Nephron (organoid): ENCODE results near the gene CR2.
A peak's percentile ranks its signal among the peaks of the same experiment; 100 is the strongest.
"Not testable (repeated sequence)": the region's sequence is repeated elsewhere in the genome, so short reads cannot be mapped to it uniquely, and the experiment has no call there.

Experiments used
- H3K27ac Mint-ChIP-seq, 3 experiments: 2 replicates each; pipeline ENCODE4 v1.8.0; 2020; ENCODE audit warnings: mixed read lengths in 3 of 3, mild to moderate bottlenecking in 2 of 3, moderate library complexity in 1 of 3
- H3K27me3 Mint-ChIP-seq: 2 replicates; pipeline ENCODE4 v1.8.0; 2021; ENCODE audit warnings: low read depth, mild to moderate bottlenecking, moderate library complexity, mixed read lengths
- H3K36me3 Mint-ChIP-seq: 2 replicates; pipeline ENCODE4 v1.8.0; 2020; ENCODE audit warnings: low read depth, mixed read lengths
- H3K4me1 Mint-ChIP-seq: 2 replicates; pipeline ENCODE4 v1.8.0; 2020; ENCODE audit warnings: mixed read lengths
- H3K4me3 Mint-ChIP-seq, 3 experiments: 2 replicates each; pipeline ENCODE4 v1.8.0; 2020; ENCODE audit warnings: mild to moderate bottlenecking in 3 of 3, mixed read lengths in 3 of 3, moderate library complexity in 2 of 3
- H3K9me3 Mint-ChIP-seq: 2 replicates; pipeline ENCODE4 v1.8.0; 2020; ENCODE audit warnings: mixed read lengths
- TF ChIP-seq, protein P1 (sequence below), 3 experiments: fragments of 200-600 bp; sonication (generic); IDR thresholded peaks; one replicate each; pipeline ENCODE4 v1.5.0; 2021; ENCODE audit warnings: antibody characterized with exemption in 3 of 3; ENCODE audit not compliant: unreplicated experiment in 3 of 3

CR2 gene

DNA sequence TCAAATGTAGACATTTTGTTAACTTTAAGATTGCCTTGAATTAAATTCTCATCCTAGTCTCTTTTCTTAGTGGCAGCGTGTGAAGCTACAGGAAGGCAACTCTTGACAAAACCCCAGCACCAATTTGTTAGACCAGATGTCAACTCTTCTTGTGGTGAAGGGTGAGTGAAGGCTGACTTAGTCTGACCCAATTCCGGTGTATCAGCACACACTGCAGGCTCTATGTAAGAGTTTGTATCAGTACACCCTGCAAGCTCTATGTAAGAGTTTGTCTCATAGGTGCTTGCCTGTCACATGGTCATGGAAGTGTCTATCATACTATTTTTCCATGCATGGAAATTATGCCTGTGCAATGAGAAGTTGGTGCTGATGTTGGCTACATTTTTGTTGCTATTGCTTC is 16.8 kb downstream of the CR2 start:
- Mint-ChIP-seq H3K27me3 (peaks cover 11% of the 10 kb centered on the region), H3K4me1 (no peaks in the 10 kb centered on the region), H3K4me3 (no peak overlapping the region), H3K36me3 (no peaks in the 10 kb centered on the region), H3K27ac (no peak overlapping the region), H3K9me3 (no peaks in the 10 kb centered on the region)
- TF ChIP-seq, protein P1, sequence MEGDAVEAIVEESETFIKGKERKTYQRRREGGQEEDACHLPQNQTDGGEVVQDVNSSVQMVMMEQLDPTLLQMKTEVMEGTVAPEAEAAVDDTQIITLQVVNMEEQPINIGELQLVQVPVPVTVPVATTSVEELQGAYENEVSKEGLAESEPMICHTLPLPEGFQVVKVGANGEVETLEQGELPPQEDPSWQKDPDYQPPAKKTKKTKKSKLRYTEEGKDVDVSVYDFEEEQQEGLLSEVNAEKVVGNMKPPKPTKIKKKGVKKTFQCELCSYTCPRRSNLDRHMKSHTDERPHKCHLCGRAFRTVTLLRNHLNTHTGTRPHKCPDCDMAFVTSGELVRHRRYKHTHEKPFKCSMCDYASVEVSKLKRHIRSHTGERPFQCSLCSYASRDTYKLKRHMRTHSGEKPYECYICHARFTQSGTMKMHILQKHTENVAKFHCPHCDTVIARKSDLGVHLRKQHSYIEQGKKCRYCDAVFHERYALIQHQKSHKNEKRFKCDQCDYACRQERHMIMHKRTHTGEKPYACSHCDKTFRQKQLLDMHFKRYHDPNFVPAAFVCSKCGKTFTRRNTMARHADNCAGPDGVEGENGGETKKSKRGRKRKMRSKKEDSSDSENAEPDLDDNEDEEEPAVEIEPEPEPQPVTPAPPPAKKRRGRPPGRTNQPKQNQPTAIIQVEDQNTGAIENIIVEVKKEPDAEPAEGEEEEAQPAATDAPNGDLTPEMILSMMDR (IDR thresholded peaks at IDR 0.05; ENCODE audit: unreplicated experiment in 3 of 3) = no peak

DNA sequence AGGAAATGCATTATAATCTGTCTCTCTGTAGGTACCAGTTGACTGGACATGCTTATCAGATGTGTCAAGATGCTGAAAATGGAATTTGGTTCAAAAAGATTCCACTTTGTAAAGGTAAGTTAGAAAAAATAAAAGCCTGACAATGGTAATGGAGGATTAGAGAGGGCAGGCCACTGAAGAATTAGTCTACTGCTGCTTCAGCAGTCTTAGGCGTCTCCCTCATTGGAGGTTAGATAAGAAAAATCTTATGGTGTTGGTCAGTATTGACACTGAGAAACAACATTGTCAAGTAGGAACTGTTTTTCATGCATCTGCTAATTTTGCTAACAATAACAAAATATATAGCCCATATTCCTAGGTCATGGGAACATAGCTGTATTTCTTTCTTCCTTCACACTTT is 20.1 kb downstream of the CR2 start:
- Mint-ChIP-seq H3K27ac (no peak overlapping the region), H3K4me3 (no peak overlapping the region), H3K4me1 (no peaks in the 10 kb centered on the region), H3K9me3 (peaks cover 5% of the 10 kb centered on the region), H3K27me3 (no peaks in the 10 kb centered on the region), H3K36me3 (no peaks in the 10 kb centered on the region)
- TF ChIP-seq, protein P1 (IDR thresholded peaks at IDR 0.05; ENCODE audit: unreplicated experiment in 3 of 3) = no peak

DNA sequence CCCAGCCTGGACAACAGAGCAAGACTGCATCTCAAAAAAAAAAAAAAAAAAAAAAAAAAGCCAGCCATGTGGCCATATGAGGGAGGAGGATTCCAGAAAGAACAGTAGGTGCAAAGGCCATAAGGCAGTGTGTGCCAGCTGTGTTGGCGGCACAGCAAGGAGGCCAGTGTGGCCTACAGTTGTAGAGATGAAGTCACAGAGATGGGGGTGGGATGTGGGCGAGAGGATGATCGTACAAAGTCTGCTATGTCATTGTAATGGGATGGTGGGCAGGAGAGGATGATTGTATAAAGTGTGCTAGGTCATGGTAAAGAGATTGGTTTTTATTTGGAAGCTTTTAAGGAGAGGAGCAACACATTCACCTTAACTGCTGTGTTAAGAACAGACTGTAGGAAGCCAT is 32.1 kb downstream of the CR2 start:
- no peaks in the 10 kb centered on the region for H3K9me3 Mint-ChIP-seq
- H3K4me3 Mint-ChIP-seq = no peak overlapping the region
- no peaks in the 10 kb centered on the region for H3K4me1 Mint-ChIP-seq
- no peak overlapping the region for H3K27ac Mint-ChIP-seq
- H3K36me3 Mint-ChIP-seq = no peaks in the 10 kb centered on the region
- peaks cover 29% of the 10 kb centered on the region for H3K27me3 Mint-ChIP-seq
- TF ChIP-seq, protein P1 (IDR thresholded peaks at IDR 0.05; ENCODE audit: unreplicated experiment in 3 of 3) = no peak

DNA sequence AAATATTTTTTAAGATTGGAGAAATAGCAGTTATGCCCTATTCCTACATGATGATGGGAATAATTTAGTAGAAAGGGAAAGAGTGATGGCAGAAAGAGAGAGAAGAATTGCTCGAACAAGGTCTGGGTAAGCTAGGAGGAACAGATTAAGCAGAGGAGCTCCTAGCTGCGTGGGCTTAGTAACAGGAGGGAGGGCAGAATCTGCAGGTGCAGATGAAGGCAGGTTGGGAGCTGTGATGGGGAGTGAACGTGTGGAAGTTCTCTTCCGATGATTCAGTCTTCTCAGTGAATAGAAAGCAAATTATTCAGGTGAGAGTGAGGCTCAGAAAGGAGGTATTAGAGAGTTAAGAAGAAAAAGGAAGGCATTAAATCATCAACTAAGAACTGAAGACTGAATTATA is 33.5 kb downstream of the CR2 start:
- Mint-ChIP-seq H3K9me3 (no peaks in the 10 kb centered on the region), H3K4me3 (no peak overlapping the region), H3K36me3 (no peaks in the 10 kb centered on the region), H3K27ac (no peak overlapping the region), H3K4me1 (no peaks in the 10 kb centered on the region), H3K27me3 (peaks cover 25% of the 10 kb centered on the region)
- TF ChIP-seq, protein P1 (IDR thresholded peaks at IDR 0.05; ENCODE audit: unreplicated experiment in 3 of 3) = no peak

DNA sequence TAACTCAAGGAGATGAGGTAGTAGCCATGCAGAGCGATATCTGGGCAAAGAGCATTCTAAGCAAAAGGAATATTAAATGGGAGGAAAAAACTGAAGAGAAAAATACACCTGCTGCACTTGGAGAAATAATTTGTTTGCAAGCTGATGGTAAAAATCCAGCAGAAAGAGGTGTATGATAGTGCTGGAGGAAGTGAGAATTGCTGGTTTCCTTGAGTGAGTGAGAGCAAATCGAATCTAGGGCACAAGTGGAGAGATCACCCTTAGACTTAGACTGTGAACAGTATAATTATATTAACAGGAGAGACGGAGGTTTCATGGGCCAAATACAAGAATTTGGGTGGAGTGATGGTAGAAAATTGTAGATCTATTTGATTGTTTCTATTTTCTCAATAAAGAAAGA is 39.1 kb downstream of the CR2 start:
- no peak overlapping the region for H3K27ac Mint-ChIP-seq
- H3K4me3 Mint-ChIP-seq = no peak overlapping the region
- H3K9me3 Mint-ChIP-seq = no peaks in the 10 kb centered on the region
- H3K4me1 Mint-ChIP-seq = peaks cover 6% of the 10 kb centered on the region
- TF ChIP-seq, protein P1 (IDR thresholded peaks at IDR 0.05; ENCODE audit: unreplicated experiment in 3 of 3) = no peak
- no peaks in the 10 kb centered on the region for H3K36me3 Mint-ChIP-seq
- H3K27me3 Mint-ChIP-seq = peaks cover 39% of the 10 kb centered on the region

DNA sequence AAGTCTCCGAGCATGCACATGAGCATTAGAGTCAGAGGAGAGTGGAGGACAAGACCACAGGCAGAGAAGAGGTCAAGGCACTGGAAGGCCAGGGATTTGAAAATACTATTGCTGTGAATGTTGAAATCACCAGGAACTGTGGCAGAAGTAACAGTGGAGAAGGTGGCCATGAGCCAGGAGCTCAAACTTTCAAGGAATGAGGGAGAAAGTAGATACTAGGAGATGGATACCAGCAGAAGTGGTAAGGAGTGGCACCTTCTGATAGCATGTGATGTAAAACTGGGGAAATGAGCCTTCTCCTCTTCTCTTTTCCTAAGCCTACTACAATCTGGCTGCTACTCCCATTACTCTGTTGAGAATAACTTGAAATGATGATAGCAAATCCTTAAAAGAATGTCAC is 40.0 kb downstream of the CR2 start:
- Mint-ChIP-seq H3K9me3 (no peaks in the 10 kb centered on the region), H3K4me1 (peaks cover 6% of the 10 kb centered on the region), H3K4me3 (no peak overlapping the region), H3K36me3 (no peaks in the 10 kb centered on the region), H3K27me3 (peaks cover 49% of the 10 kb centered on the region), H3K27ac (no peak overlapping the region)
- TF ChIP-seq, protein P1 (IDR thresholded peaks at IDR 0.05; ENCODE audit: unreplicated experiment in 3 of 3) = no peak

DNA sequence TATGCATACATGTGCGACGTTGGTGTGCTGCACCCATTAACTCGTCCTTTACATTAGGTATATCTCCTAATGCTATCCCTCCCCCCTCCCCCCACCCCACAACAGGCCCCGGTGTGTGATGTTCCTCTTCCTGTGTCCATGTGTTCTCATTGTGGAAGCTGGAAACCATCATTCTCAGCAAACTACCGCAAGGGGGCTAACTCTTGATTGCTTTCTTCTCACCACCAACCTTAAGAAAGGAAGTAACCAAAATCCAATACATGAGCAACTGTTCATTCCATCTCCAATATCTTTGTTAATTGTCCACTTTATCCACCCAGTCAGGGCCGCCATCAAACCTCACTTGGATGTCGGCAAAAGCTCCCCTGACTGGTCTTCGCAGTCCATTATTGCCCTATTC is 41.2 kb downstream of the CR2 start:
- not testable (repeated sequence) for H3K27ac Mint-ChIP-seq, H3K4me1 Mint-ChIP-seq, H3K9me3 Mint-ChIP-seq, H3K36me3 Mint-ChIP-seq
- peaks cover 52% of the 10 kb centered on the region for H3K27me3 Mint-ChIP-seq
- peak overlapping the region in 2 of 3 experiments; percentile 77 to 78 for H3K4me3 Mint-ChIP-seq
